Measurements from ENCODE around the gene CHRNA4.

CHRNA4 gene

DNA sequence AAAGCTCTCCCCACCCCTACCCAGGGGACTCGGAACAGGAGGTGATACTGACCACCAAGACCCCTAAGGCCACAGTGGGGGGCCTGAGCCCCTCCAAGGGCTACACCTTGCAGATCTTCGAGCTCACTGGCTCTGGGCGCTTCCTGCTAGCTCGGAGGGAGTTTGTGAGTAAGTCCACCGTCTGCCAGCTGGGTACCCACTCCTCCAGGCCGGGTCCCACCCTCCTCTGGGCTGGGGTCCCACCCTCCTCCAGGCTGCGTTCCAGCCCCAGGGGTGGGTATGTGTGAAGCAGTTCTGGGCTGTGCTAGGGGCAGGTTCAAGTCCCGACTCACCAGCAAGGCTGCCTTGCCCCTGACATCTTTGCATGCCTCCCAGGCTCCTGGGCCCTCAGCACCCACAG, 55.8 kb downstream of the CHRNA4 start:
- H2AK5ac ChIP-seq (ENCODE audit: low read depth, low read length), result peak overlapping the region; percentile 90
- H3K14ac ChIP-seq (ENCODE audit: low read length), result no peak overlapping the region
- no peak overlapping the region for H2BK15ac ChIP-seq (ENCODE audit: low read length)
- WGBS, 2 donors (ENCODE audit: extremely low coverage in 2 of 2, insufficient read length in 2 of 2, insufficient replicate concordance in 1 of 2), result no CpG with 5 or more reads among the region's 8 CpGs
- no peak overlapping the region for H2BK120ac ChIP-seq (ENCODE audit: low read depth, low read length)
- no peak for DNase-seq (ENCODE audit: low spot score)
- peaks cover 0 to 16% (median 0%) of the 10 kb centered on the region in 3 experiments for H3K27me3 ChIP-seq (ENCODE audit: control insufficient read depth in 3 of 3, insufficient read depth in 3 of 3, low read depth in 1 of 3, low read length in 3 of 3)
- H4K8ac ChIP-seq (ENCODE audit: low read depth, low read length), result no peak overlapping the region
- no peaks in the 10 kb centered on the region for H3K79me1 ChIP-seq (ENCODE audit: low read depth, low read length)
- H4K91ac ChIP-seq (ENCODE audit: low read depth, low read length, poor library complexity), result no peak overlapping the region
- peak overlapping the region; percentile 77 for H3K18ac ChIP-seq (ENCODE audit: low read length)
- no peak overlapping the region for H3K27ac ChIP-seq (replicated peaks; ENCODE audit: low read length)
- H3K4me3 ChIP-seq (ENCODE audit: low read length in 2 of 2), result no peak overlapping the region
- no peak overlapping the region for H2AFZ ChIP-seq (ENCODE audit: low read length)
- peak overlapping the region; percentile 6 for H3K9ac ChIP-seq (ENCODE audit: low read depth, low read length, poor library complexity)
- H3K4ac ChIP-seq (ENCODE audit: low read length), result no peak overlapping the region
- no peak overlapping the region for H3K4me2 ChIP-seq (ENCODE audit: insufficient read depth, low read length, poor library complexity, severe bottlenecking)
- H3K36me3 ChIP-seq (replicated peaks in 1 of 2; ENCODE audit: control insufficient read depth in 2 of 2, insufficient read depth in 2 of 2, low read length in 2 of 2), result no peaks in the 10 kb centered on the region
- peaks cover 1 to 8% of the 10 kb centered on the region in 2 donors for H3K4me1 ChIP-seq (ENCODE audit: control insufficient read depth in 2 of 2, insufficient read depth in 1 of 2, low read depth in 1 of 2, low read length in 2 of 2)
- H2BK5ac ChIP-seq (ENCODE audit: low read length), result no peak overlapping the region
- no peak overlapping the region for H2BK12ac ChIP-seq (ENCODE audit: low read length)
- no peaks in the 10 kb centered on the region for H3K9me3 ChIP-seq (replicated peaks in 1 of 2; ENCODE audit: control insufficient read depth in 2 of 2, insufficient read depth in 1 of 2, low read depth in 1 of 2, low read length in 2 of 2)
- no peak overlapping the region for H3K23ac ChIP-seq (ENCODE audit: low read depth, low read length, poor library complexity)

DNA sequence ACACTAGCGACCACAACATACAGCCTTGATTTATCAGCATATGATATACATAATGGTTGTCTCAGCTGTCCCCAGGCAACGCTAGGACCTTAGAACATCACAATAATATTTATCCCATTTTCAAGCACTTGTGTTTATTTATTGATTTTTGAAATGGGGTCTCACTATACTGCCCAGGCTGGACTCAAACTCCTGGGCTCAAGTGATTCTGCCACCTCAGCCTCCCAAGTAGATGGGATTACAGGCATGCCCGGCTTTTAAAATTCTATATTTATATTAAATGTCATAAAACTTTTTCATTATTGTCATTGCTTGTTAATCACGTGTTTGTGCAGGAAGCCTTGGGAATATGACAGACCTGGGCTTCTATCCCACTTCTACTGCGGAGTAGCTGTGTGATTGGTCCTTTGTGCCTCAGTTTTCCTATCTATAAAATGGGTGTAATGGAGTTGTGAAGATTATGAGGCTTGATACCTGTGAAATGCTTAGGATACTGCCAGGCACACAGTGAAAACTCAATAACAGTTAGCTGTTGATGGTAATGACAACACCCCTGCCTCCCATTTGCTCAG, 58.0 kb downstream of the CHRNA4 start:
- Histone ChIP-seq H3K9me3 (replicated peaks in 1 of 2; ENCODE audit: control insufficient read depth in 2 of 2, insufficient read depth in 1 of 2, low read depth in 1 of 2, low read length in 2 of 2) (no peaks in the 10 kb centered on the region), H3K36me3 (replicated peaks in 1 of 2; ENCODE audit: control insufficient read depth in 2 of 2, insufficient read depth in 2 of 2, low read length in 2 of 2) (no peaks in the 10 kb centered on the region), H3K23ac (ENCODE audit: low read depth, low read length, poor library complexity) (no peak overlapping the region), H3K79me1 (ENCODE audit: low read depth, low read length) (no peaks in the 10 kb centered on the region), H3K4me1 (ENCODE audit: control insufficient read depth in 2 of 2, insufficient read depth in 1 of 2, low read depth in 1 of 2, low read length in 2 of 2) (no peaks in the 10 kb centered on the region), H4K8ac (ENCODE audit: low read depth, low read length) (no peak overlapping the region), H3K14ac (ENCODE audit: low read length) (peak overlapping the region; percentile 38), H2AK5ac (ENCODE audit: low read depth, low read length) (no peak overlapping the region), H2BK15ac (ENCODE audit: low read length) (no peak overlapping the region), H2BK120ac (ENCODE audit: low read depth, low read length) (no peak overlapping the region), H3K4ac (ENCODE audit: low read length) (no peak overlapping the region), H3K4me2 (ENCODE audit: insufficient read depth, low read length, poor library complexity, severe bottlenecking) (no peak overlapping the region), H3K27me3 (ENCODE audit: control insufficient read depth in 3 of 3, insufficient read depth in 3 of 3, low read depth in 1 of 3, low read length in 3 of 3) (peaks cover 0 to 9% (median 0%) of the 10 kb centered on the region in 3 experiments), H3K9ac (ENCODE audit: low read depth, low read length, poor library complexity) (no peak overlapping the region), H2BK5ac (ENCODE audit: low read length) (no peak overlapping the region), H3K27ac (replicated peaks; ENCODE audit: low read length) (no peak overlapping the region), H3K18ac (ENCODE audit: low read length) (no peak overlapping the region), H4K91ac (ENCODE audit: low read depth, low read length, poor library complexity) (no peak overlapping the region), H2AFZ (ENCODE audit: low read length) (no peak overlapping the region), H2BK12ac (ENCODE audit: low read length) (no peak overlapping the region), H3K4me3 (ENCODE audit: low read length in 2 of 2) (no peak overlapping the region)
- no peak for DNase-seq (ENCODE audit: low spot score)
- WGBS, 2 donors (ENCODE audit: extremely low coverage in 2 of 2, insufficient read length in 2 of 2, insufficient replicate concordance in 1 of 2), result no CpG with 5 or more reads among the region's 5 CpGs

DNA sequence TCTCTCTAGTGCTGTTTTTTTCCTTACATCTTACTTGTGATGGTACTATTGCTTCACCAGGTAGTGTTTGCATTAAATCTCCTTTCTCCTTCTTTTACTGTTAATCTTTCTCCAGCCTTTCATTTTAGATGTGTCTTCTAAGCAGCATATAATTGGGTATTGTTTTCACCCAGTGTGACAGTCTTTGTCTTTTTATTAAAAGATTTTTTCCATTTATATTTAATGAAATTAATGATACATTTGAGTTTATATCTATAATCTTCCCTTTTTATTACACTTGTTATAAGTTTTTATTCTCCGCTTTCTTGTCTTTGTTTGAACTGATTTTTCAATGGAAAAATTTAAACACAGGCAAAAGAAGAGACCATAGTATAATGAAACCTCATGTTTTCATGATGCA, 59.5 kb downstream of the CHRNA4 start:
- Histone ChIP-seq H3K79me1 (ENCODE audit: low read depth, low read length) (no peaks in the 10 kb centered on the region), H2BK120ac (ENCODE audit: low read depth, low read length) (no peak overlapping the region), H4K91ac (ENCODE audit: low read depth, low read length, poor library complexity) (no peak overlapping the region), H3K14ac (ENCODE audit: low read length) (no peak overlapping the region), H3K4me3 (ENCODE audit: low read length in 2 of 2) (no peak overlapping the region), H3K36me3 (replicated peaks in 1 of 2; ENCODE audit: control insufficient read depth in 2 of 2, insufficient read depth in 2 of 2, low read length in 2 of 2) (no peaks in the 10 kb centered on the region), H3K4me2 (ENCODE audit: insufficient read depth, low read length, poor library complexity, severe bottlenecking) (no peak overlapping the region), H2AK5ac (ENCODE audit: low read depth, low read length) (no peak overlapping the region), H3K27ac (replicated peaks; ENCODE audit: low read length) (no peak overlapping the region), H3K18ac (ENCODE audit: low read length) (no peak overlapping the region), H3K4me1 (ENCODE audit: control insufficient read depth in 2 of 2, insufficient read depth in 1 of 2, low read depth in 1 of 2, low read length in 2 of 2) (peaks cover 3 to 8% of the 10 kb centered on the region in 2 donors), H3K27me3 (ENCODE audit: control insufficient read depth in 3 of 3, insufficient read depth in 3 of 3, low read depth in 1 of 3, low read length in 3 of 3) (no peaks in the 10 kb centered on the region), H4K8ac (ENCODE audit: low read depth, low read length) (no peak overlapping the region), H3K9me3 (replicated peaks in 1 of 2; ENCODE audit: control insufficient read depth in 2 of 2, insufficient read depth in 1 of 2, low read depth in 1 of 2, low read length in 2 of 2) (no peaks in the 10 kb centered on the region), H2BK5ac (ENCODE audit: low read length) (no peak overlapping the region), H2BK12ac (ENCODE audit: low read length) (no peak overlapping the region), H3K4ac (ENCODE audit: low read length) (no peak overlapping the region), H3K9ac (ENCODE audit: low read depth, low read length, poor library complexity) (no peak overlapping the region), H3K23ac (ENCODE audit: low read depth, low read length, poor library complexity) (no peak overlapping the region), H2AFZ (ENCODE audit: low read length) (no peak overlapping the region), H2BK15ac (ENCODE audit: low read length) (no peak overlapping the region)
- no CpG with 5 or more reads among the region's 1 CpG for WGBS, 2 donors (ENCODE audit: extremely low coverage in 2 of 2, insufficient read length in 2 of 2, insufficient replicate concordance in 1 of 2)
- no peak for DNase-seq (ENCODE audit: low spot score)

DNA sequence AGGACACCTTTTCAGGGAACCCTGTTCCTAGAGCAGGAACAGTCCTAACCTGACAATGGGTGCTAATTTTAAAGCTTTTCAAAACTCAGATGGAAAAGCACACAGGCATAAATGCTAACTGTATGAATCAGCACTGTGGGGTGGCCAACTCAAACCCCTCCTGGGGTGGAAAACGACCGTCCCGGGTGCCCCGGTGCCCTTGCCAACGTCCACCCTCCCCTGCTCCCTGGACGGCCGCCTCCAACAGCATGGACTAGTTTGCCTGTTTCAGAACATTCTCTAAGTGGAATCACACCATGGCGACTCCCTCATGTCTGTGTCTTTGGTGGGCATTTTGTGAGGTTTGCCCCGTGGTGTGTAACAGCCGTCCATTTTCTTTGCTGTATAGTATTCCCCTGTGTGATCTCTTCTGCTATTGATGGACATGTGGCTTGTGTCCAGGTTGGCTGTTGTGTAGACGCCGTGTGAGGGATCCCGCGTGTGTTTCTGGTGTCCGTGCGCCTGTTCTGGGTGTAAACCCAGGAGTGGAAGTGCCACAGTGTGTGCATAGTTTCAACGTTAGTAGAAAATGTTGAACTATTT, 62.3 kb downstream of the CHRNA4 start:
- H2BK15ac ChIP-seq (ENCODE audit: low read length), result no peak overlapping the region
- no peaks in the 10 kb centered on the region for H3K9me3 ChIP-seq (replicated peaks in 1 of 2; ENCODE audit: control insufficient read depth in 2 of 2, insufficient read depth in 1 of 2, low read depth in 1 of 2, low read length in 2 of 2)
- H3K36me3 ChIP-seq (replicated peaks in 1 of 2; ENCODE audit: control insufficient read depth in 2 of 2, insufficient read depth in 2 of 2, low read length in 2 of 2), result no peaks in the 10 kb centered on the region
- no peak overlapping the region for H2BK12ac ChIP-seq (ENCODE audit: low read length)
- H3K23ac ChIP-seq (ENCODE audit: low read depth, low read length, poor library complexity), result no peak overlapping the region
- H2BK5ac ChIP-seq (ENCODE audit: low read length), result no peak overlapping the region
- no peaks in the 10 kb centered on the region for H3K79me1 ChIP-seq (ENCODE audit: low read depth, low read length)
- H3K18ac ChIP-seq (ENCODE audit: low read length), result no peak overlapping the region
- H4K8ac ChIP-seq (ENCODE audit: low read depth, low read length), result no peak overlapping the region
- H3K14ac ChIP-seq (ENCODE audit: low read length), result no peak overlapping the region
- no peak overlapping the region for H3K4me2 ChIP-seq (ENCODE audit: insufficient read depth, low read length, poor library complexity, severe bottlenecking)
- H2AK5ac ChIP-seq (ENCODE audit: low read depth, low read length), result no peak overlapping the region
- H2BK120ac ChIP-seq (ENCODE audit: low read depth, low read length), result no peak overlapping the region
- no peak overlapping the region for H3K4me3 ChIP-seq (ENCODE audit: low read length in 2 of 2)
- WGBS, 2 donors (ENCODE audit: extremely low coverage in 2 of 2, insufficient read length in 2 of 2, insufficient replicate concordance in 1 of 2), result no CpG with 5 or more reads among the region's 17 CpGs
- H3K27me3 ChIP-seq (ENCODE audit: control insufficient read depth in 3 of 3, insufficient read depth in 3 of 3, low read depth in 1 of 3, low read length in 3 of 3), result peaks cover 0 to 13% (median 0%) of the 10 kb centered on the region in 3 experiments
- H2AFZ ChIP-seq (ENCODE audit: low read length), result no peak overlapping the region
- H4K91ac ChIP-seq (ENCODE audit: low read depth, low read length, poor library complexity), result no peak overlapping the region
- H3K27ac ChIP-seq (replicated peaks; ENCODE audit: low read length), result no peak overlapping the region
- no peak for DNase-seq (ENCODE audit: low spot score)
- no peak overlapping the region for H3K4ac ChIP-seq (ENCODE audit: low read length)
- peaks cover 20 to 27% of the 10 kb centered on the region in 2 donors for H3K4me1 ChIP-seq (ENCODE audit: control insufficient read depth in 2 of 2, insufficient read depth in 1 of 2, low read depth in 1 of 2, low read length in 2 of 2)
- no peak overlapping the region for H3K9ac ChIP-seq (ENCODE audit: low read depth, low read length, poor library complexity)
